Activated naive CD8-positive, alpha-beta T cell treated with anti-CD3 and anti-CD28 coated beads, Interleukin-2, amount 50 U/mL, for 24 hours (primary cell): ENCODE data around the gene TCF3.
"Not testable (repeated sequence)": the region's sequence is repeated elsewhere in the genome, so short reads cannot be mapped to it uniquely, and the experiment has no call there.

ENCODE experiments used
- ATAC-seq: fragments of 150-1000 bp; cut with Tn5 transposase; one replicate; pipeline ENCODE4 v1.10.0; 2021
- DNase-seq: peaks from one replicate; pipeline ENCODE4 v3.0.0; 2021
- H3K27ac Mint-ChIP-seq: one replicate; pipeline ENCODE4 v1.8.0; 2021; ENCODE audit warnings: mild to moderate bottlenecking, mixed read lengths
- H3K27me3 Mint-ChIP-seq: one replicate; pipeline ENCODE4 v1.8.0; 2021; ENCODE audit warnings: mixed read lengths
- H3K36me3 Mint-ChIP-seq: one replicate; pipeline ENCODE4 v1.8.0; 2021; ENCODE audit warnings: low read depth, mixed read lengths
- H3K4me1 Mint-ChIP-seq: one replicate; pipeline ENCODE4 v1.8.0; 2021; ENCODE audit warnings: mixed read lengths
- H3K4me3 Mint-ChIP-seq: one replicate; pipeline ENCODE4 v1.8.0; 2021; ENCODE audit warnings: mild to moderate bottlenecking, moderate library complexity, mixed read lengths
- H3K9me3 Mint-ChIP-seq: one replicate; pipeline ENCODE4 v1.8.0; 2021; ENCODE audit warnings: mixed read lengths

TCF3 gene

DNA sequence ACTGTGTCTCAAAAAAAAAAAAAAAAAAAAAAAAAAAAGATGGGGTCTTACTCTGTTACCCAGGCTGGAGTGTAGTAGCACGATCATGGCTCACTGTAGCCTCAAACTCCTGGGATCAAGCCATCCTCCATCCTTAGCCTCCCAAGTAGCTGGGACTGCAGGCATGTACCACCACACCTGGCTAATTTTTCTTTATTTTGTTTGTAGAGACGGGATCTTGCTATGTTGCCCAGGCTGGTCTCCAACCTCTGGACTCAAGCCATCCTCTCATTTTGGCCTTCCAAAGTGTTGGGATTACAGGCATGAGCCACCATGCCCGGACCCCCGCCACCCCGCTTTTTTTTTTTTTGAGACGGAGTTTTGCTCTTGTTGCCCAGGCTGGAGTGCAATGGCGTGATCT is 10.8 kb upstream of the TCF3 start:
- H3K36me3 Mint-ChIP-seq, ATAC-seq, H3K4me3 Mint-ChIP-seq, H3K9me3 Mint-ChIP-seq, DNase-seq, H3K27ac Mint-ChIP-seq: not testable (repeated sequence)
- peaks cover 15% of the 10 kb centered on the region for H3K27me3 Mint-ChIP-seq
- peaks cover 33% of the 10 kb centered on the region for H3K4me1 Mint-ChIP-seq

DNA sequence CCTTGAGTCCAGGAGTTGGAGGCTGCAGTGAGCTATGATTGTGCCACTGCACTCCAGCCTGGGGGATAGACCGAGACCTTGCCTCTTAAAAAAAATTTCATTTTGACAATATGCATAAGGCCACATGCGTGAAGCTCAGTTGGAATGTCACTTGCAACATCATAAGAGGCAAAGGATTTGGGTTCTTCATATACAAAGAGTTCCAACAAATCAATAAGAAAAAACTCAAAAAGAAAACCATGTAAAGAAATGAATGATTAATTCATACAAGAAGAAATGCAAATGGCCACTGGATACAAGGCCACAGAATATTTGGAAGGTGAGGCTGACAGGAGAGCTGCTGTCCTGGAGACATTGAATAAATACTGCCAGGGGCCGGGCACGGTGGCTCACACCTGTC is 9.6 kb upstream of the TCF3 start:
- ATAC-seq (no peak), DNase-seq (no peak)
- H3K4me3 Mint-ChIP-seq, result no peak overlapping the region
- H3K27me3 Mint-ChIP-seq, result peaks cover 5% of the 10 kb centered on the region
- H3K4me1 Mint-ChIP-seq, result peaks cover 25% of the 10 kb centered on the region
- H3K9me3 Mint-ChIP-seq, result no peaks in the 10 kb centered on the region
- H3K36me3 Mint-ChIP-seq, result no peaks in the 10 kb centered on the region
- no peak overlapping the region for H3K27ac Mint-ChIP-seq

GRCh38 chr19:1659084-1659427 is 6.6 kb upstream of the TCF3 start:
- ATAC-seq (no peak), DNase-seq (no peak)
- Mint-ChIP-seq H3K36me3 (no peaks in the 10 kb centered on the region), H3K9me3 (no peaks in the 10 kb centered on the region), H3K27ac (no peak overlapping the region), H3K27me3 (peaks cover 2% of the 10 kb centered on the region), H3K4me1 (peaks cover 20% of the 10 kb centered on the region), H3K4me3 (no peak overlapping the region)

GRCh38 chr19:1658150-1659083 is 6.0 kb upstream of the TCF3 start:
- H3K36me3 Mint-ChIP-seq, result no peaks in the 10 kb centered on the region
- no peaks in the 10 kb centered on the region for H3K9me3 Mint-ChIP-seq
- no peak for DNase-seq
- no peak for ATAC-seq
- no peak overlapping the region for H3K4me3 Mint-ChIP-seq
- no peak overlapping the region for H3K27ac Mint-ChIP-seq
- peaks cover 17% of the 10 kb centered on the region for H3K4me1 Mint-ChIP-seq
- peaks cover 2% of the 10 kb centered on the region for H3K27me3 Mint-ChIP-seq

GRCh38 chr19:1657746-1658145 is 5.3 kb upstream of the TCF3 start:
- Mint-ChIP-seq H3K4me1 (peaks cover 20% of the 10 kb centered on the region), H3K27me3 (peaks cover 2% of the 10 kb centered on the region), H3K27ac (no peak overlapping the region), H3K4me3 (no peak overlapping the region), H3K36me3 (no peaks in the 10 kb centered on the region), H3K9me3 (no peaks in the 10 kb centered on the region)
- DNase-seq (no peak), ATAC-seq (no peak)

GRCh38 chr19:1656988-1657536 is 4.6 kb upstream of the TCF3 start:
- Mint-ChIP-seq H3K27ac (no peak overlapping the region), H3K4me1 (peaks cover 20% of the 10 kb centered on the region), H3K4me3 (no peak overlapping the region), H3K36me3 (no peaks in the 10 kb centered on the region), H3K27me3 (peaks cover 2% of the 10 kb centered on the region), H3K9me3 (no peaks in the 10 kb centered on the region)
- DNase-seq, result no peak
- no peak for ATAC-seq

- Mint-ChIP-seq H3K4me3 (no peak overlapping the region), H3K27me3 (peaks cover 2% of the 10 kb centered on the region), H3K36me3 (no peaks in the 10 kb centered on the region), H3K27ac (no peak overlapping the region), H3K9me3 (no peaks in the 10 kb centered on the region), H3K4me1 (peaks cover 17% of the 10 kb centered on the region)
- no peak for DNase-seq
- no peak for ATAC-seq
Measured at GRCh38 chr19:1655987-1656608, 3.7 kb upstream of the TCF3 start.

DNA sequence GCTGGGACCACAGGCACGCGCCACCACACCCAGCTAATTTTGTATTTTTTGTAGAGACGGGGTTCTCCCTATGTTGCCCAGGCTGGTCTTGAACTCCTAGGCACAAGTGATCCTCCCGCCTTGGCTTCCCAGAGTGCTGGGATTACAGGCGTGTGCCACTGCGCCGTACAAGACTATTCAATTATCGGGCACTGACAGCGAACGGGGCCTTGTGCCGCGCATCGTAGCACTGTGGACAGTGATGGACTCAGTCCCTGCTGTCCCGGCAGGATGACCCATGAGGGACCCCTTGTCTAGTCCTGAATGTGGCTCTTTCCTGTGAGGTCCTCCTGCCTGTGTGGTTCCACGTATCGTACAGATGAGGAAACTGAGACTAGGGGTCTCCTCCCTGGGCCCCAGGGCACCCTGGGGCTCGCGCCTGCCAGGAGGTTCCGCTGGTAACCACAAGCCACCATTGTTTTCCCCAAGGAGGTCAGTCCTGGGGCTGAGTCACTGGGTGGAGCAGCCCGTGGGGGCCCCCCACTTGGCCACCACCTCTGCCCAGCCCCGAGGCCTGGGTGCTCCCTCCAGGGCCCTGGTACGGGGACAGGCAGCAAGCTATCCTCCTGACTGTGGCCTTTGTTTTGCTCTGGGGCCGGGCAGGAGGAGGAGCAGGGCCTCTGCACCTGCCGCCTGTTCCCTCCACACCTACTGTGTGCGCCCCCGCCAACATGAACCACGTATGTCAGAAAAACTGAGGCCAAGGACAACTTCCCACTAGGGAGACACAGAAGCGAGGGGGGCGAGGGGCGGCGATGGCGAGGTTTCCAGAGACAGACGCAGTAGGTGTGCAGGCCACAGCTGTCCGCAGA is 2.9 kb upstream of the TCF3 start:
- DNase-seq, result no peak
- no peak for ATAC-seq
- Mint-ChIP-seq H3K27me3 (peaks cover 2% of the 10 kb centered on the region), H3K36me3 (no peaks in the 10 kb centered on the region), H3K9me3 (no peaks in the 10 kb centered on the region), H3K4me3 (no peak overlapping the region), H3K27ac (no peak overlapping the region), H3K4me1 (peaks cover 19% of the 10 kb centered on the region)

DNA sequence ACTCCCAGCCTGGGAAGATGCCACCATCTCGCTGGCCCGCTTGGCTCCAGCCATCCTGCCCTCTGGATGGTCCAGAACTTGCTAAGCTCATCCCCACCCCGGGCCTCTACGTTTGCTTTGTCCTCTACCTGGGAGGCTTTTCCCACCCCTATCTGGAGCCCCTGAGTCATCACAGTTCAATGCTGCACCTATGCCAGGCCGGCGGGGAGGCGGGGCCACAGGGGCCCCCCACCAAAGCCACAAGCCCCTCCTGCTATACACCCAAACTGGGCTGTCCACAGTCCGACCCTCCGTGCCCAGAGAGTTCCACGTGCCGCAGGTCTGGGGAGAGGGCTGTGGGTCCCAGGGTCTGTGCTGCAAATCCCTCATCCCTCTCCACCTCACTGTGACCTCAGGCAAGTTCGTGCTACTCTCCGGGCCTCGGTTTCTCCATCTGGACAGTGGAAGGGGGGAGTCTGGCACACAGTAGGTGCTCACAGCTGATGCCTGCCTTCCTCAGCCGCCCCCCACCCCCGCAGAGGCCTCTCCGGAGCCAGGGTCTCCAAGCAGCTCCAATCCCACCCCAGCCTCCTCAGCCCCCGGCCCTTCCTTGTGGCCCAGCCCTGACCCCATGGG is 1.9 kb upstream of the TCF3 start:
- H3K27me3 Mint-ChIP-seq, result peaks cover 2% of the 10 kb centered on the region

DNA sequence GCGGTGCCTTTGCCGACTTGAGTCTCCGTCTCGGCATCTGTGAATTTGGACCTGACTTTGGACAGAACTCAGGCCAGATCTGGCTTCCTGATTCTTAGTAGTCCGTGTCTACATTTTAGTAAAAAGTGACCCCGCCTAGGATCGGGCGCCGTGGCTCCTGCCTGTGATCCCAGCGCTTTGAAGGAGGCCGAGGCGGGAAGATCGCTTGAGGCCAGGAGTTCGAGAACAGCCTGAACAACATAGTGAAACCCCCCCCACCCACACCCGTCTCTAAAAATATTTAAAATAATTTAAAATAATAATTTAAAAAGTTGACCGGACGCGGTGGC is 849 bp upstream of the TCF3 start:
- Mint-ChIP-seq H3K9me3 (no peaks in the 10 kb centered on the region), H3K4me1 (peaks cover 33% of the 10 kb centered on the region), H3K27ac (peak overlapping the region; percentile 83), H3K27me3 (no peaks in the 10 kb centered on the region), H3K4me3 (peak overlapping the region; percentile 74), H3K36me3 (no peaks in the 10 kb centered on the region)
- DNase-seq (no peak), ATAC-seq (no peak)

More for the DNA sequence above, 1.9 kb upstream of the TCF3 start:
- peaks cover 25% of the 10 kb centered on the region for H3K4me1 Mint-ChIP-seq
- ATAC-seq (no peak), DNase-seq (no peak)
- H3K36me3 Mint-ChIP-seq, result no peaks in the 10 kb centered on the region
- H3K27ac Mint-ChIP-seq, result no peak overlapping the region
- no peak overlapping the region for H3K4me3 Mint-ChIP-seq
- no peaks in the 10 kb centered on the region for H3K9me3 Mint-ChIP-seq

GRCh38 chr19:1651568-1652291 is 685 bp downstream of the TCF3 start:
- peak overlapping the region; percentile 92 for H3K4me3 Mint-ChIP-seq
- H3K9me3 Mint-ChIP-seq, result no peaks in the 10 kb centered on the region
- H3K27me3 Mint-ChIP-seq, result no peaks in the 10 kb centered on the region
- peak; percentile 54 for DNase-seq
- peak overlapping the region; percentile 94 for H3K27ac Mint-ChIP-seq
- ATAC-seq, result no peak
- H3K36me3 Mint-ChIP-seq, result no peaks in the 10 kb centered on the region
- H3K4me1 Mint-ChIP-seq, result peaks cover 35% of the 10 kb centered on the region

- Mint-ChIP-seq H3K27me3 (no peaks in the 10 kb centered on the region), H3K27ac (peak overlapping the region; percentile 94), H3K9me3 (no peaks in the 10 kb centered on the region), H3K4me1 (peaks cover 37% of the 10 kb centered on the region), H3K4me3 (peak overlapping the region; percentile 92), H3K36me3 (no peaks in the 10 kb centered on the region)
- ATAC-seq, result no peak
- peak; percentile 76 for DNase-seq
Measured at GRCh38 chr19:1650650-1651567, 1.5 kb downstream of the TCF3 start.
